Hepatocyte (in vitro differentiated cells): ENCODE data around the gene MAD1L1.

Experiments used
- CTCF ChIP-seq: fragments of 200-600 bp; sonication (generic); IDR thresholded peaks from 2 replicates; pipeline ENCODE4 v1.5.1; 2016; ENCODE audit warnings: antibody characterized with exemption, mild to moderate bottlenecking; ENCODE audit not compliant: poor library complexity
- EZH2 ChIP-seq: fragments of 200-600 bp; sonication (generic); IDR thresholded peaks from 2 replicates; pipeline ENCODE4 v1.6.1; 2016; ENCODE audit warnings: antibody characterized with exemption, mild to moderate bottlenecking, borderline replicate concordance

DNA sequence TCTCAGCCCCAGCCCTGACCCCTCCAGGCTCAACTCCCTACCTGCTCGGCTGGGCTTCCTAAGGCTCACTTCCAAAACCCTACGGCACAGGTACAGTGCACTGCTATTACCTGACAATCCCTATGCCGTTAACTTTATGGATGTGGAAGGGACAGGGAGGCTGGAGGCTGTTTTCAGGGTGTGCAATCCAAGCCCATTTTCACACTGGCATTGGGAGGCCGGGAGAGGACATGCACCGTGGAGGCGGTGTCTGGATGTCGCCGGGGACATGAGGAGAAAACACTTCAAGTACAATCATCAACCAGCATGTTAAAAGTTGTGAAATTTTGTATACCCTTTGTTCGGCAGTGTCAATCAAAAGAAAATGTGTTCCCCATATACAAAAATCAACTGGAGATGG is 80.1 kb downstream of the MAD1L1 start:
- TF ChIP-seq EZH2 (no peak), CTCF (no peak)
